NCI-H2227 (cell line): ENCODE data around the gene LMNA.

ENCODE experiments used
- DNase-seq: peaks from one replicate; lab custom pipeline; 2025; ENCODE audit not compliant: unreplicated experiment; lab: John Stamatoyannopoulos, UW

LMNA gene

DNA sequence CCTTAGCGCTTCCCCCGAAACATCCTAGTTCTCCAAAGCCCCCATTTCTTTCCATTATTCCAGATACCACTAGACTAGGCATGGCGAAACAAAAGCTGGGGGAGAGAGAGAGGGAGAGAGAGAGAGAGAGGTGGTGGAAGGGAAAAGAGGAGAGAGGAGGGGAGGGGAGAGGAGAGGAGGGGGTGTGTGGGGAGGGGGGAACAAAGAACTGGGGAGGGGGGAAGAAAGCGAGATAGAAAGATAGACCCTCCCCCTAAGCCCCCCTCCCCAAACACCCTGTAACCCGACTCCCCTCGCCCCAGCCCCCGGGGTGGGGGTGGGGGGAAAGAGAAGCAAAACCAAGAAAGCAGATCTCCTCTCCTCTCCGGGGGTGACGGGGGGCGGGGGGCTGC, 32.6 kb upstream of the LMNA start:
- peak; percentile 50 for DNase-seq

- peak; percentile 90 for DNase-seq
Observed at GRCh38 chr1:156082309-156083091, 32.0 kb upstream of the LMNA start, which contains the start of gene MEX3A. TSS of gene MEX3A (minus strand) at chr1:156082465. CDS start at chr1:156081998, 467 bp downstream.

GRCh38 chr1:156083800-156084790, 30.4 kb upstream of the LMNA start:
- DNase-seq, result no peak

- DNase-seq, result peak; percentile 17
Observed at GRCh38 chr1:156086256-156086662, 28.3 kb upstream of the LMNA start.

GRCh38 chr1:156089704-156090103, 24.8 kb upstream of the LMNA start:
- DNase-seq, result no peak

DNA sequence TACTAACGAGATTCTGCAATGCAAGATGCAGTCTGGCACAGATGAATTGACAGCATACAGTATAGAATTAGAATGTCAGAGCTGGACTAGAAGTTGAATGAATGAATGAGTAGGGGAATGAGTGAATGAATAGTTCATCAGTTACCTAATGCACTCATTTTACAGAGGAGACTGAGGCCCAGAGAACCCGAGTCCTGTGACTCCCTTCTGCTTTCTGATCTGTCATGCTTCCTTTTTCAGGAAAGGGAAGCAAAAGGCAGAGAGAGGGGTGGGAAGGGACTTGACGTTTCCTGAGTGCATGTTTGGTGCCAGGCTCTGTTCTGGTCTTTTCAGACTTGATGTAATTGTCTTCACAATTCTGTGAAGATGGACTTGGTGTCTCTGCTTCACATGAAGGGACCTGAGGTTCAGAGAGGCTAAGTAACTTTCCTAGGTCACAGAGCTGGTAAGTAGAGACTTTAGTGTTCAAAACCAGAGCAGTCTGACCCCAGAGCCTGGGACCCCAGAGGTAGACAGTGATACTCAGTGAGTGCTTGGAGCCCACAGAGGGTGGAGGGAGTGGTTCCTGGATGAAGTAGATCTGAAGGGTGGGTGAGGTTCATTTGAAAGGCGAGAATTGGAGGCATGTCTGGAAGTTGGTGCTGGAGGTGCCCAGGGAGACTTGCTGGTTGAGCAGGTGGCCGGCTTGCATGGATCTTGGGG, 24.2 kb upstream of the LMNA start:
- no peak for DNase-seq

DNA sequence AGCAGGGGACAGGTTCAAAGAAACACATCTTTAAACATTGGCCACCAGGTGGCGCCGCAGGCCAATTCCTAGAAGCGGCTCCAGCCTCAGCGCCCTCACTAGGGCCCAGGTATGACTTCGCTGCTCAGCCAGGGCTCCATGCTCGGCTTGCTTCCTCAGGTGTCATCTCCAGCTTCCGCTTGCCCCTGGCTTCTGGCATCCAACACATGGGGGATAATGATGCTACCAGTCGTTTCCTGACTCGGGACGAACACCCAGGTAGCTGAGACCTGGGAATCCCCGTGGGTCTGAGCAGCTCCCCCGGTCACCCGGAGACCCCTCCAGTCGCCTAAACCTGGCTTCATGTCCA, 23.7 kb upstream of the LMNA start:
- DNase-seq, result peak; percentile 89

GRCh38 chr1:156091610-156092009, 22.9 kb upstream of the LMNA start:
- no peak for DNase-seq

- no peak for DNase-seq
Observed at GRCh38 chr1:156095906-156096508, 18.5 kb upstream of the LMNA start.

GRCh38 chr1:156096640-156097391, 17.7 kb upstream of the LMNA start:
- DNase-seq, result peak; percentile 86

- no peak for DNase-seq
Observed at GRCh38 chr1:156097499-156098178, 16.9 kb upstream of the LMNA start.

GRCh38 chr1:156098784-156099183, 15.7 kb upstream of the LMNA start:
- no peak for DNase-seq

DNA sequence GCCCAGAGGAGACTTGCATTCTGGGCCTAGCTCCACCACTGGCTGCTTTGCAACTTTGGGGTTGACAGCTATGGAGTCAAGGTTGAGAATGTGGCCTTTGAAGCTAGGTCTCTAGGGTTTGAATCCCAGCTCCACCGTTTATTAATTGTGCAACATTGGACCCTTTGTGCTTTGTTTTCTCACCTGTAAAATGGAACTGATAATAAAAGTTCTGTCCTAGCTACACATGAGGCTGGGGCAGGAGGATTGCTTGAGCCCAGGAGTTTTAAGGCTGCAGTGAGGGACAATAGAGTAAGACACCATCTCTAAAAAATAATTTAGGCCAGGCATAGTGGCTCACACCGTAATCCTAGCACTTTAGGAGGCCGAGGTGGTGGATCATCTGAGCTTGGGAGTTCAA, 15.2 kb upstream of the LMNA start:
- DNase-seq, result no peak

GRCh38 chr1:156100205-156100995, 14.1 kb upstream of the LMNA start:
- DNase-seq, result no peak

GRCh38 chr1:156101880-156102279, 12.6 kb upstream of the LMNA start:
- DNase-seq, result no peak

DNA sequence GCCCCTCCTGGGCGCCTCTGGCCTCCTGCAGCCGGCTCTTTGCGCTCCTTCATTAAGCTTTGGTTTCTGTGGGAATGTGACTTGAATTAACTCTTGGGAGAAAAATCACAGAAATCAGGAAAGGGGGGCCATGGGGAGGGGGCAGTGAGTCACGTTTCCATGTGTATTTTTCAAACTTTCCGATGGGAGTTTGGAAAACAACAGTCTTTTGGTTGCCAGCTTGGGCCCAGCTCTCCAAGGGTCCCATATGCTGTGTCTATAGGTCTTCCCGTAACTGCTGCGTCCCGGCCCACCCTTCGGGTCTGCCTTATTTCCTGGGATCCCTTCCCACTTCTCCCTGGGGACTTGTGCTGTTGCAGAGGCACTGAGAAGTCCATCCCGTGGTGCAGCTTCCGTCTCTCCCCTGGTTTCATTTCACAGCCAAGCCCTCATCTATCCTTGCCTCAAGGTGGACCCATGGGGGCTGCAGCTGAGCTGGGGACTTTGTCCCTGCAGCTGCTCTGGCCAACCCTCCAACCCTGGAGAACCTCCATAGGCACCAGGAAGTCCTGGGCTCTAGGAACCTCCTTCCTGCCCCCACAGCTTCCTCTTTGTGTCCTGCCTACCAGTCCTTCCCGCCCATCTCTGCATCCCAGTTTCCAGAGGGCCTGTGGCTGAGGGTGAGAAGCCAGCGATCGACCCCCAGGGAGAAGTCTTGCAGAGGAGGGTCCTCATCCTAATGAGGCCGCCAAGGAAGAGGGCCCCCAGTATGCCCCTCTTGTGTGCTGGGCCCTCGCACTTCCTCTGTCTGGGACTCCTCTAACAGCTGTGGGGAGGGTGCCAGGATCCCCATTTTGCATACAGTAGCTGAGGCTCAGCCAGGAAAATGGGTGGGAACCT, 11.6 kb upstream of the LMNA start:
- DNase-seq, result no peak

DNA sequence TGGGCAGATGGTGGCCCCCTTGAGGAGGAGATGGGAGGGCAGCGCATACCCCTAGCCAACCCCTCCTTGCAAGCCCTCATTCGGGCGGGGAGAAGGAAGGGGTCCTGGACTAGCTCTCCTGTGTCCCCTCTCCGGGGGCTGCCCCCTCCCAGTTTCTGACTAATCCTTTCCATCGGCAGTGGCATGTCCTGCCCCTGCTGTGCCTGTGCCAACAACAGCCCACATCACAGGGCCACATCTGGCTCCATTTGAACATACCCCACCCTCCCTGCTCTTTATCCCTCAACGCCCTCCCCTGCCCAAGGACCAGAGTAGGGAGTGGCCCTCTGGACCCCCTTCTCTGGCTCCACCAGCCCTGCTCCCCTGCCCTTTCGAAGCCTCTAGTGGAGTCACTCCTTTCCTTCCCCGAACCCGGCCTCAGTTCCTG, 11.0 kb upstream of the LMNA start:
- no peak for DNase-seq
